CD14-positive monocyte (primary cell): ENCODE measurements around the gene GRIK4. TPM values are rescaled to one million over a fixed set of nuclear protein-coding genes. Genes with fewer than 3 reads are reported as not detected.

ENCODE experiments used
- DNase-seq, 3 donors: peaks; one replicate each; pipeline ENCODE4 v3.0.0-alpha.2; 2011 to 2022
- H2AFZ ChIP-seq: 2 replicates; pipeline ENCODE4 v1.6.0; 2012; ENCODE audit warnings: mild to moderate bottlenecking, low read depth, low read length, inconsistent platforms; ENCODE audit not compliant: insufficient read depth, poor library complexity, severe bottlenecking
- H3K27ac ChIP-seq, 2 donors: 1 replicate in 1 of 2; 2 replicates in 1 of 2; pipeline ENCODE4 v1.5.1; 2012 to 2013; ENCODE audit warnings: low read length in 2 of 2, control low read depth in 1 of 2, inconsistent platforms in 1 of 2, low read depth in 1 of 2, mild to moderate bottlenecking in 1 of 2
- H3K27me3 ChIP-seq, 2 donors: one replicate each; pipeline versions ENCODE4 v1.6.0 to v1.6.1; 2011 to 2013; ENCODE audit warnings: low read length in 2 of 2; ENCODE audit not compliant: control insufficient read depth in 2 of 2, insufficient read depth in 2 of 2
- H3K36me3 ChIP-seq, 2 donors: replicated peaks in 1 of 2; 1 replicate in 1 of 2; 2 replicates in 1 of 2; pipeline versions ENCODE4 v1.5.1 to v1.6.1; 2012 to 2013; ENCODE audit warnings: low read length in 2 of 2, control low read depth in 1 of 2, inconsistent platforms in 1 of 2, mild to moderate bottlenecking in 1 of 2; ENCODE audit not compliant: insufficient read depth in 2 of 2, control insufficient read depth in 1 of 2
- H3K4me1 ChIP-seq, 2 donors: 1 replicate in 1 of 2; 2 replicates in 1 of 2; pipeline versions ENCODE4 v1.5.1 to v1.6.1; 2012 to 2013; ENCODE audit warnings: low read length in 2 of 2, control low read depth in 1 of 2, inconsistent platforms in 1 of 2, mild to moderate bottlenecking in 1 of 2, moderate library complexity in 1 of 2; ENCODE audit not compliant: insufficient read depth in 2 of 2, control insufficient read depth in 1 of 2
- H3K4me2 ChIP-seq: replicated peaks from 2 replicates; pipeline ENCODE3; 2012; ENCODE audit warnings: low read length, moderate library complexity, mild to moderate bottlenecking; ENCODE audit not compliant: poor library complexity, severe bottlenecking; ENCODE audit errors: extremely low read depth
- H3K4me3 ChIP-seq, 3 experiments: fragments of 200-600 bp in 1 of 3; sonication (generic) in 1 of 3; replicated peaks in 1 of 3; 1 replicate in 2 of 3; 2 replicates in 1 of 3; pipeline ENCODE4 v1.5.1; 2011 to 2013; ENCODE audit warnings: low read length in 3 of 3, mild to moderate bottlenecking in 3 of 3, control low read depth in 2 of 3, low read depth in 2 of 3, inconsistent platforms in 1 of 3, moderate library complexity in 1 of 3
- H3K79me2 ChIP-seq: 2 replicates; pipeline ENCODE4 v1.6.0; 2012; ENCODE audit warnings: mild to moderate bottlenecking, control low read depth, inconsistent platforms, low read length, moderate library complexity; ENCODE audit not compliant: insufficient read depth
- H3K9ac ChIP-seq: 2 replicates; pipeline ENCODE4 v1.6.0; 2017; ENCODE audit warnings: low read length, mild to moderate bottlenecking; ENCODE audit not compliant: insufficient read depth, poor library complexity, severe bottlenecking
- H3K9me3 ChIP-seq, 2 donors: replicated peaks in 1 of 2; 1 replicate in 1 of 2; 2 replicates in 1 of 2; pipeline versions ENCODE4 v1.5.1 to v1.6.1; 2012 to 2013; ENCODE audit warnings: low read length in 2 of 2, control low read depth in 1 of 2; ENCODE audit not compliant: control insufficient read depth in 1 of 2, insufficient read depth in 1 of 2
- H4K20me1 ChIP-seq: 2 replicates; pipeline ENCODE4 v1.6.0; 2012; ENCODE audit warnings: mild to moderate bottlenecking, low read length, control low read depth, moderate library complexity; ENCODE audit not compliant: insufficient read depth
- H3K27ac Mint-ChIP-seq, 7 donors: one replicate each; pipeline ENCODE4 v1.8.0; 2020; ENCODE audit warnings: mild to moderate bottlenecking in 7 of 7, mixed read lengths in 7 of 7, moderate library complexity in 6 of 7, inconsistent platforms in 2 of 7
- H3K27me3 Mint-ChIP-seq, 3 donors: one replicate each; pipeline ENCODE4 v1.8.0; 2021 to 2022; ENCODE audit warnings: low read depth in 3 of 3, mild to moderate bottlenecking in 3 of 3, mixed read lengths in 3 of 3, moderate library complexity in 3 of 3, inconsistent platforms in 1 of 3
- H3K36me3 Mint-ChIP-seq, 2 donors: one replicate each; pipeline ENCODE4 v1.8.0; 2020; ENCODE audit warnings: mixed read lengths in 2 of 2, inconsistent platforms in 1 of 2, mild to moderate bottlenecking in 1 of 2
- H3K4me1 Mint-ChIP-seq: one replicate; pipeline ENCODE4 v1.8.0; 2020; ENCODE audit warnings: mild to moderate bottlenecking, mixed read lengths
- H3K4me3 Mint-ChIP-seq, 2 donors: one replicate each; pipeline ENCODE4 v1.8.0; 2020; ENCODE audit warnings: mild to moderate bottlenecking in 2 of 2, mixed read lengths in 2 of 2, moderate library complexity in 1 of 2
- H3K9me3 Mint-ChIP-seq, 7 donors: one replicate each; pipeline ENCODE4 v1.8.0; 2020 to 2022; ENCODE audit warnings: mixed read lengths in 7 of 7, mild to moderate bottlenecking in 6 of 7, moderate library complexity in 6 of 7, inconsistent platforms in 2 of 7
- CTCF ChIP-seq: fragments of 200-600 bp; IDR thresholded peaks from one replicate; pipeline ENCODE4 v1.8.0; 2022; ENCODE audit warnings: antibody characterized with exemption, mild to moderate bottlenecking
- WGBS: methylation state at CpG from one replicate; pipeline ENCODE4 v1.1.5; 2013; ENCODE audit warnings: missing lambda C conversion rate; ENCODE audit not compliant: insufficient coverage; 5-methylcytosine and 5-hydroxymethylcytosine counted together
- intact Hi-C, 2 donors: fragments of 100-400 bp; cut with micrococcal nuclease; formaldehyde crosslinking; loops; one replicate each; pipeline versions ENCODE4 v1.15.0 to v1.15.1; 2023
- polyA plus RNA-seq, 3 donors: library from polyadenylated mRNA; depleted of rRNA in 1 of 3; unstranded in 2 of 3; stranded (reverse) in 1 of 3; fragments of 300-500 nt in 2 of 3; fragments of >200 nt in 1 of 3; fragmentation: Illumina TruSeq in 2 of 3; gene quantifications; 1 replicate in 2 of 3; 2 replicates in 1 of 3; pipeline ENCODE4 v1.2.3, GENCODE V29; 2012 to 2021

GRIK4 gene
- polyA plus RNA-seq, 3 donors = not detected

- Histone ChIP-seq H3K4me2 (no peak overlapping the region), H3K9ac (no peak overlapping the region), H3K9me3 (no peaks in the 10 kb centered on the region), H2AFZ (no peak overlapping the region), H3K27ac (no peak overlapping the region), H4K20me1 (no peaks in the 10 kb centered on the region), H3K27me3 (peaks cover 8 to 9% of the 10 kb centered on the region in 2 donors), H3K36me3 (no peaks in the 10 kb centered on the region), H3K4me3 (no peak overlapping the region), H3K79me2 (no peaks in the 10 kb centered on the region), H3K4me1 (no peaks in the 10 kb centered on the region)
- Mint-ChIP-seq H3K4me3 (no peak overlapping the region), H3K36me3 (no peaks in the 10 kb centered on the region), H3K27me3 (peaks cover 20 to 34% (median 26%) of the 10 kb centered on the region in 3 donors), H3K4me1 (no peaks in the 10 kb centered on the region), H3K27ac (no peak overlapping the region), H3K9me3 (peaks cover 0 to 3% (median 0%) of the 10 kb centered on the region in 7 donors)
- intact Hi-C loops = no loop called here
- no peak for TF ChIP-seq CTCF
- WGBS = 91% methylated on average over 3 of the region's 5 CpGs
- no peak for DNase-seq
Measured at GRCh38 chr11:120680322-120680721, 168.8 kb downstream of the GRIK4 start.

- H3K36me3 Mint-ChIP-seq = no peaks in the 10 kb centered on the region
- H3K27me3 Mint-ChIP-seq = peaks cover 28 to 40% (median 33%) of the 10 kb centered on the region in 3 donors
- no peak for TF ChIP-seq CTCF
- Histone ChIP-seq H3K9me3 (no peaks in the 10 kb centered on the region), H3K9ac (no peak overlapping the region), H3K4me3 (no peak overlapping the region), H3K36me3 (no peaks in the 10 kb centered on the region), H3K79me2 (no peaks in the 10 kb centered on the region), H3K27me3 (peaks cover 15 to 18% of the 10 kb centered on the region in 2 donors), H2AFZ (no peak overlapping the region), H4K20me1 (no peaks in the 10 kb centered on the region), H3K27ac (no peak overlapping the region), H3K4me1 (no peaks in the 10 kb centered on the region), H3K4me2 (no peak overlapping the region)
- H3K4me3 Mint-ChIP-seq = no peak overlapping the region
- WGBS = 86% methylated on average over 13 of the region's 16 CpGs
- no peak for DNase-seq
- H3K9me3 Mint-ChIP-seq = peaks cover 0 to 3% (median 0%) of the 10 kb centered on the region in 7 donors
- intact Hi-C loops = no loop called here
- no peak overlapping the region for H3K27ac Mint-ChIP-seq
- H3K4me1 Mint-ChIP-seq = no peaks in the 10 kb centered on the region
Measured at GRCh38 chr11:120681434-120682331, 170.1 kb downstream of the GRIK4 start.
